Eye (tissue), 1 donor: ENCODE results near the gene TMEM259.

Source experiments
- DNase-seq: peaks from one replicate; pipeline ENCODE4 v3.0.0-alpha.2; 2015

The TMEM259 gene

DNA sequence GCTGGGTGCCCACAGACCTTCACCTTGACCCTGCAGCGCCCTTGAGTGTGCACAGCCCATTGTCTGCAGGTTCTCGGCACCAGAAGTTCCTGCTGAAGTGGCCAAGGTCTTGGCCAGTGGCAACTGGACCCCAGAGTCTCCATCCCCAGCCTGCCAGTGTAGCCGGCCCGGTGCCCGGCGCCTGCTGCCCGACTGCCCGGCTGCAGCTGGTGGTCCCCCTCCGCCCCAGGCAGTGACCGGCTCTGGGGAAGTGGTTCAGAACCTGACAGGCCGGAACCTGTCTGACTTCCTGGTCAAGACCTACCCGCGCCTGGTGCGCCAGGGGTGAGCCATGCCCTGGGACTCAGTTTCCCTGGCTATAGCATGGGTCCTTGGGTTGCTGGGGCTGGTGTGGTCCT lies 34.1 kb upstream of the TMEM259 start:
- no peak for DNase-seq

DNA sequence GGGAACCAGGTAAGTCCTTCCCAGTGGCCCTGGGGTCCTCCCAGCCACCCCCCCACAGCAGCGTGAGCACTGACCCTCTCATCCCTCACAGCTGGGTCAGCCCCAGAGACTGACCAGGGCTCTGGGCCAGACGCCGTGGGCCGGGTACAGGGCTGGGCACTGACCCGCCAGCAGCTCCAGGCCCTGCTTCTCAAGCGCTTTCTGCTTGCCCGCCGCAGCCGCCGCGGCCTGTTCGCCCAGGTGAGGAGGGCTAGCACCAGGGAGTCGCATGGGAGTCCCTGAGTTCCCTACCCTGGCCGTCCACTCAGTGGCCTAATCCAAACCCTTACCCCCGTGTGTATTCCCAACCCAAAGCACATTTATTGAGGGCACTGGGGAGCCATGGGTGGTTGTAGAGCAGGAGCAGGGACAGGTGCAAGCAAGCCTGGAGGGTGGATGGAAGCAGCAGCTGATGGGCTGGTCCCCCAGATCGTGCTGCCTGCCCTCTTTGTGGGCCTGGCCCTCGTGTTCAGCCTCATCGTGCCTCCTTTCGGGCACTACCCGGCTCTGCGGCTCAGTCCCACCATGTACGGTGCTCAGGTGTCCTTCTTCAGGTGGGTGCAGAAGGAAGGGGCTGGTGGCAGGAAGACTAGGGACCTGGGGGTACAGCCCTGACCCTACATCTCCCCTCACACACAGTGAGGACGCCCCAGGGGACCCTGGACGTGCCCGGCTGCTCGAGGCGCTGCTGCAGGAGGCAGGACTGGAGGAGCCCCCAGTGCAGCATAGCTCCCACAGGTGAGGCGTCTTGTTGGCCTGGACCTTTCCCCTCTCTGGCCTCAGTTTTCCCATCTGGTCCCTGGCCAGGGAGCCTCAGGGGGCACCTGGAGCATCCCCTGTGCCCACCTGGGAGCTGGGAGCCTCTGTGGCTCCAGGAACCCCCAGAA lies 33.4 kb upstream of the TMEM259 start:
- no peak for DNase-seq

DNA sequence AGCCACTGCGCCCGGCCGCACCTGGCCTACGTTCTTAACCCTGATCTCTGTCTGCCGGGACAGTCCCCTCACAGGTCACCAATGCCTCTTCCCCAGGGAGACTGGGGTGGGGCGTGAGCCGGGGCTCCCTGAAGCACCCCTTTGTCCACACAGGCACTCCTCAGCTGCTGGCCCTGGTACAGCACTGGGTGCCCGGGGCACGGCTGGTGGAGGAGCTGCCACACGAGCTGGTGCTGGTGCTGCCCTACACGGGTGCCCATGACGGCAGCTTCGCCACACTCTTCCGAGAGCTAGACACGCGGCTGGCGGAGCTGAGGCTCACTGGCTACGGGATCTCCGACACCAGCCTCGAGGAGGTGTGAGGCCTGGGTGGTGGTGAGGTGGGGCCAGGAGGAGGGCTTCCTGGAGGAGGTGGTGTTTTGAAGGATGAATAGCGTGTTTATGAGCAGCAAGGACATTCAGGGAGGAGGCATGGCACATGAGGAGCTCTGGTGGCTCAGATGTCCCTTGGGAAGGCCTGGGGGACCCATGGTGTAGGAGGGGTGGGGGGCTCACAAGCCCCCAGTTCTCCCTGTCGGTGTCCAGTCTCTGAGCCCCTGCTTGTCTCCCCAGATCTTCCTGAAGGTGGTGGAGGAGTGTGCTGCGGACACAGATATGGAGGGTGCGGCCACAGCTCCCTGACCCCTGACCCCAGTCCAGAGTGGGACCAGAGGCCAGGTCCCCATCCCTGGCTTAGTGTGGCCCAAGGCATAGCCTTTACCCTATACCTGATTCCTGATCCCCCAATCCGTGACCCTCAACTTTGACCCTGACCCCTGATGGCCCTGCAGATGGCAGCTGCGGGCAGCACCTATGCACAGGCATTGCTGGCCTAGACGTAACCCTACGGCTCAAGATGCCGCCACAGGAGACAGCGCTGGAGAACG lies 32.5 kb upstream of the TMEM259 start:
- no peak for DNase-seq

- DNase-seq = no peak
Observed at GRCh38 chr19:1052349-1052975, 31.5 kb upstream of the TMEM259 start.

DNA sequence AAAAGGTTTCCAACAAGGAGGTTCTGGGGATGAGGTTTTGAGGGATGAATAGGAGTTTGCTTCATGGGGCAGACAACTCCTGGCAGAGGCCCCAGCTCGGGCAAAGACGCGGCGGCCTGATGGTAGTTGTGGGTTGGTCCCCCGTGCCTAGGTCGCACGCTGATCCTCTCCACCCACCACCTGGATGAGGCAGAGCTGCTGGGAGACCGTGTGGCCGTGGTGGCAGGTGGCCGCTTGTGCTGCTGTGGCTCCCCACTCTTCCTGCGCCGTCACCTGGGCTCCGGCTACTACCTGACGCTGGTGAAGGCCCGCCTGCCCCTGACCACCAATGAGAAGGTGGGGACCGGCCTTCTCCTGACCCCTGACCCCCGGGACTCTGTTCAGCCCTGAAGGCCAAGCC lies 30.9 kb upstream of the TMEM259 start:
- no peak for DNase-seq

GRCh38 chr19:1050989-1051788 lies 30.3 kb upstream of the TMEM259 start:
- no peak for DNase-seq

DNA sequence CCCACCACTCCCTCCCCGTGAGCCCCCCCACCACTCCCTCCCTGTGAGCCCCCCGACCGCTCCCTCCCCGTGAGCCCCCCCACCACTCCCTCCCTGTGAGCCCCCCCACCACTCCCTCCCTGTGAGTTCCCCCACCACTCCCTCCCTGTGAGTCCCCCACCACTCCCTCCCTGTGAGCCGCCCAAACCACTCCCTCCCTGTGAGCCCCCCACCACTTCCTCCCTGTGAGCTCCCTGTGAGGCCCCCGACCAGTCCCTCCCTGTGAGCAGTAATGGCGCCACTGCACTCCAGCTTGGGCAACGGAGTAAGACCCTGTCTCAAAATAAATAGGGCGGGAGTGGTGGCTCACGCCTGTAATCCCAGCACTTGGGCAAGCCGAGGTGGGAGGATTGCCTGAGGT lies 28.9 kb upstream of the TMEM259 start:
- no peak for DNase-seq

DNA sequence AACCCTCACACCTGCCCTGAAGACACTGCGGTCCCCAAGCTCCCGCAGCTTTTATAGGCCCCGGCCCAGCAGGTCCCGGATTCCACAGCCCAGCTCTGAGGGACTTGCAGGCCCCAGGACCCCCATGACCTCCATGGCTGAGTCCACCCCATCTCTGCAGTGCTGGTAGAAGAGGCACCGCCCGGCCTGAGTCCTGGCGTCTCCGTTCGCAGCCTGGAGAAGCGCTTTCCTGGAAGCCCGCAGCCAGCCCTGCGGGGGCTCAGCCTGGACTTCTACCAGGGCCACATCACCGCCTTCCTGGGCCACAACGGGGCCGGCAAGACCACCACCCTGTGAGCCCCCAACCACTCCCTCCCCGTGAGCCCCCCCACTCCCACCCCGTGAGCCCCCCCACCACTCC lies 28.2 kb upstream of the TMEM259 start:
- DNase-seq = no peak

DNA sequence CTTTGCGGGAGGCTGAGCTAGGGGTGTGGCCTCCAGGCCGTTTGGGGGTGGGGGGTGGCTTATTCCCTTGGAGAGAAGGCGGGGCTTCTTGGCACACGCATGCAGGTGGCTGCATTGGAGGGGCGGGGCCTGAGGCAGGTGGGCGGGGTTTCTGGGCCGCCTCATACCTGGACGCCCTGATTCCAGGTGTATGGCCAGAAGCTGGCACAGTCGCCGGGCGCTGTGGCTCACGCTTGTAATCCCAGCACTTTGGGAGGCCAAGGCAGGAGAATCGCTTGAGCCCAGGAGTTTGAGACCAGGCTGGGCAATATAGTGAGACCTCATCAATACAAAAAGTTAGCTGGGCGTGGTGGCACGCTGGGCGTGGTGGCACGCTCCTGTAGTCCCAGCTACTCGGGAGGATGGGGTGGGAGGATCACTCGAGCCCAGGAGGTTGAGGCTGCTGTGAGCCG lies 26.8 kb upstream of the TMEM259 start:
- no peak for DNase-seq

DNA sequence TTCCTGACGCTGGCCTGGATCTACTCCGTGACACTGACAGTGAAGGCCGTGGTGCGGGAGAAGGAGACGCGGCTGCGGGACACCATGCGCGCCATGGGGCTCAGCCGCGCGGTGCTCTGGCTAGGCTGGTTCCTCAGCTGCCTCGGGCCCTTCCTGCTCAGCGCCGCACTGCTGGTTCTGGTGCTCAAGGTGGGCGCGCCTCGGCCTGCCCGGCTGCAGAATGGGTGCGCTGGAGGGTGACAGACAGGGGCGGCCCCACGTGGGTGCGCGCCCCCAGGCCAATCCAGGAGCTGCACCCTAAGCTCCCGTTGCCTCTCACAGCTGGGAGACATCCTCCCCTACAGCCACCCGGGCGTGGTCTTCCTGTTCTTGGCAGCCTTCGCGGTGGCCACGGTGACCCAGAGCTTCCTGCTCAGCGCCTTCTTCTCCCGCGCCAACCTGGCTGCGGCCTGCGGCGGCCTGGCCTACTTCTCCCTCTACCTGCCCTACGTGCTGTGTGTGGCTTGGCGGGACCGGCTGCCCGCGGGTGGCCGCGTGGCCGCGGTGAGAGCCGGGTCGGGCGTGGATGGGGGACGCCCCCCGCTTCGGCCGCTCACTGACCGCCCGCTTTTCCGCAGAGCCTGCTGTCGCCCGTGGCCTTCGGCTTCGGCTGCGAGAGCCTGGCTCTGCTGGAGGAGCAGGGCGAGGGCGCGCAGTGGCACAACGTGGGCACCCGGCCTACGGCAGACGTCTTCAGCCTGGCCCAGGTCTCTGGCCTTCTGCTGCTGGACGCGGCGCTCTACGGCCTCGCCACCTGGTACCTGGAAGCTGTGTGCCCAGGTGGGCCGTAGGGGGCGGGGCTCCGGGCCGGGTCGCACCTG lies 26.1 kb upstream of the TMEM259 start:
- DNase-seq = no peak

DNA sequence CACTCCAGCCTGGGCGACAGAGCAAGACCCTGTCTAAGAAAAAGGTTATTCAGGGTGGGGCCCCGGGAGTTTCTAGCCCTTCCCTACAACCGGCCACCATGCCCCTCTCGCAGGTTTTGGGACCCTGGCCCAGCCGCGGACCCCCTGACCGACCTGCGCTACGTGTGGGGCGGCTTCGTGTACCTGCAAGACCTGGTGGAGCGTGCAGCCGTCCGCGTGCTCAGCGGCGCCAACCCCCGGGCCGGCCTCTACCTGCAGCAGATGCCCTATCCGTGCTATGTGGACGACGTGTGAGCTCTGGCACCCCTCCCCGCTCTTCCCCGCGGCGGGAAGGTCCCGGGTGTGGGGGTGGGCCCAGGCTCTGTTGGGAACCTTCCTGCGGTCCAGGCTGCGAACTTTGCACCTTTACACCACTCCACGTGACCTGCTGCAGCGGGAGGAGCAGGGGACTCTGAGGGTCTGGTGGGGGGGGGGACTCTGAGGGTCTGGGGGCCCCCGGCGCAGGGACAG lies 25.2 kb upstream of the TMEM259 start:
- no peak for DNase-seq

GRCh38 chr19:1045247-1045603 lies 24.3 kb upstream of the TMEM259 start:
- no peak for DNase-seq

- DNase-seq = no peak
Observed at GRCh38 chr19:1042689-1043511, 22.0 kb upstream of the TMEM259 start.

DNA sequence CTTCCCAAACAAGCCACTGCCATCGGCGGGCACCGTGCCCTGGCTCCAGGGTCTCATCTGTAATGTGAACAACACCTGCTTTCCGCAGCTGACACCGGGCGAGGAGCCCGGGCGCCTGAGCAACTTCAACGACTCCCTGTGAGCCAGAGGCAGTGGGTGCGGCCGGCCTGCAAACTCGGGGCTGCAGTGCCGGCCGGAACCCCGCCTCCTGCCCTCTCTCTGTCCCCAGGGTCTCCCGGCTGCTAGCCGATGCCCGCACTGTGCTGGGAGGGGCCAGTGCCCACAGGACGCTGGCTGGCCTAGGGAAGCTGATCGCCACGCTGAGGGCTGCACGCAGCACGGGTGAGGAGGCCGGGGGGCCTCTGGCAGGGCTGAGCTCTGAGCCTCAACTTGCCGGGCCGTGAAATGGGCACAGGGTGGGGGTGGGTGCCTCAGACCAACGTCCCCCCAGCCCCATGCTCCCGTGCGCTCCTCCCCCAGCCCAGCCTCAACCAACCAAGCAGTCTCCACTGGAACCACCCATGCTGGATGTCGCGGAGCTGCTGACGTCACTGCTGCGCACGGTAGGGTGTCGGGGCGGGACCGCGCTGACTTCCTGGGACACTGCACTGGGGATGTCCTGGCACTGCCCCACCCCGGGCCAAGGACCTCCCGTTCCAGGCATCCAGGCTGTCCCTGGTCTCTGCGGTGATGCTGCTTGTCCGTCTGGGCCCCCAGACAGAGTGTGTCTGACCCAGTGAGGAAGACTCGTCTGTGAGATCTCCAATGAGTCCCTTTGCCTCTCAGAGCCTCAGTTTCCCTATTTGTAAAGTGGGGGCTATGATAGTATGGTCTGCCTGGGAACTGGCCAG lies 21.1 kb upstream of the TMEM259 start:
- no peak for DNase-seq

DNA sequence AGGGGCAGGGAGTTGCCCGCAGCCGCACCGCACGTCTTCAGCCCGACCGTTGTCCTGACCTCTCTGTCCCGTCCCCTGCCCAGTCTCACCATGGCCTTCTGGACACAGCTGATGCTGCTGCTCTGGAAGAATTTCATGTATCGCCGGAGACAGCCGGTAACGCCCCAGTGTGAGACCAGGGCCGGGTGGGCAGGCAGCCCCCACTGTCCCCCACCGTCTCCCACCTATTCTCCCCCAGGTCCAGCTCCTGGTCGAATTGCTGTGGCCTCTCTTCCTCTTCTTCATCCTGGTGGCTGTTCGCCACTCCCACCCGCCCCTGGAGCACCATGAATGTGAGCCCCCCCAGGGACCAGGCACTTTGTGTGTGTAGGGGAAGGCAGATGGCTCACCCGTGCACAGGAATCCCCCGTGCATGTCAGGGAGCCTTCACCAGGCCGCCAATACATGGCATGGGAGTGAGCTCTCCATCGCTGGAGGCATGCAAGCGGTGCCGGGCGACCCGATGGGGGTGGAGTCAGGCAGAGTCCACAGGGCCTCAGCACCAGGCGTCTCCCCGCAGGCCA lies 20.4 kb upstream of the TMEM259 start:
- no peak for DNase-seq

GRCh38 chr19:1040476-1041271 lies 19.8 kb upstream of the TMEM259 start:
- DNase-seq = peak; percentile 96

DNA sequence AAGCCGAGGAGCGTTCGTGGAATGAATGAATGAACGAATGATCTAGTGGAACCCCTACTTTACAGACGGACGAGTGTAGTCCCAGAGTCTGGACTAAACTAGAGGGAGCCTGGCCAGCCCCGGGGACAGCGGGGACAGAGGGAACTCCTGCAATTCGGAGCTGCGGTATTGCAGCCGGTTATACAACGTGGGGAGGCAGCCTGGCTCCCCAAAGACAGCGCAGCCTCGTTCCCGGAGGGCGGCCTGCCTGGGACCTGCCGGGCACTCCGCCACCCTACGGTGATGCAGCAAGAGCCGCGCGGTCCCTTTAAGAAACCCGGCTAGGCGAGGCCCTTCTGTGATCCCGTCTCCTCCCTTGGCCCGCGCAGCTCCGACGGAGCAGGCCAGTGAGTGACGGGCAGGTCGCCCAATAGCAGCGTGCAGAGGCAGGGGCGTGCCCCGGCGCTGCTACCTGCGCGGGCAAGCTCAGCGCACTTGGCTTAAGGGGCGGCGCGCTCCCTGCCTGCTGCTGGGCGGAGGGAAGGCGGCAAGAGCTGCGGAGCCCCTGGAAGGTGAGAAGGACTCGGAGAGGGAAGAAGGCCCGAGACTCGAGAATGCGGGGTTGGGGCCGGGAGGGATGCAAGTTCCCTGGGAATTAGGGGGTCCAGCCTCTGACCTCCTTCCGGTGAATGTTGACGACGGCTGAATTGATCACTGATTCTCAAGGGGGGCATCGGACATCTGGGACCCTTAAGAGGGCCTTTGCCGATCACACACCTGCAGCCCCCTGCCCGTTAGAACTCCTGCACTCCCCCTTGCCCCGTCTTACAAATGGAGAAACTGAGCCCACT lies 18.9 kb upstream of the TMEM259 start, which contains the start of gene ABCA7:
Gene ABCA7 (plus strand): TSS at position 462 of the 830 bp plus-strand sequence. CDS start 1,255 bp downstream, outside the sequence.
- DNase-seq = peak; percentile 99
